Measurements from ENCODE around the gene GREB1. TPM values are rescaled to one million over a fixed set of nuclear protein-coding genes. Genes with fewer than 3 reads are reported as not detected.
"Not testable (repeated sequence)": the region's sequence is repeated elsewhere in the genome, so short reads cannot be mapped to it uniquely, and the experiment has no call there.

GREB1 gene
- total RNA-seq, 1 experiment from 2014 or later, result 14.7 TPM

- DNase-seq (ENCODE audit: low spot score), result no peak
- in situ Hi-C loops (cut with HindIII; ENCODE audit: low sequenced_read_pairs), result no loop called here
Measured at GRCh38 chr2:11647834-11648600, 114.2 kb downstream of the GREB1 start.

GRCh38 chr2:11649093-11649492 lies 115.2 kb downstream of the GREB1 start:
- in situ Hi-C loops (cut with HindIII; ENCODE audit: low sequenced_read_pairs), result no loop called here
- DNase-seq (ENCODE audit: low spot score), result no peak

- in situ Hi-C loops (cut with HindIII; ENCODE audit: low sequenced_read_pairs), result no loop called here
- no peak for DNase-seq (ENCODE audit: low spot score)
Measured at GRCh38 chr2:11651856-11652548, 118.2 kb downstream of the GREB1 start.

- in situ Hi-C loops (cut with HindIII; ENCODE audit: low sequenced_read_pairs), result no loop called here
- DNase-seq (ENCODE audit: low spot score), result peak; percentile 47
Measured at GRCh38 chr2:11652553-11652952, 118.7 kb downstream of the GREB1 start.

GRCh38 chr2:11655495-11655894 lies 121.7 kb downstream of the GREB1 start:
- in situ Hi-C loops (cut with HindIII; ENCODE audit: low sequenced_read_pairs), result no loop called here

GRCh38 chr2:11656252-11656651 lies 122.4 kb downstream of the GREB1 start:
- no peak for DNase-seq (ENCODE audit: low spot score)
- in situ Hi-C loops (cut with HindIII; ENCODE audit: low sequenced_read_pairs), result no loop called here

More at GRCh38 chr2:11655495-11655894, 121.7 kb downstream of the GREB1 start:
- DNase-seq (ENCODE audit: low spot score), result no peak

- DNase-seq (ENCODE audit: low spot score), result no peak
- in situ Hi-C loops (cut with HindIII; ENCODE audit: low sequenced_read_pairs), result no loop called here
Measured at GRCh38 chr2:11656671-11657101, 122.8 kb downstream of the GREB1 start.

GRCh38 chr2:11657195-11657594 lies 123.3 kb downstream of the GREB1 start:
- in situ Hi-C loops (cut with HindIII; ENCODE audit: low sequenced_read_pairs), result no loop called here
- no peak for DNase-seq (ENCODE audit: low spot score)

- in situ Hi-C loops (cut with HindIII; ENCODE audit: low sequenced_read_pairs), result no loop called here
- no peak for DNase-seq (ENCODE audit: low spot score)
Measured at GRCh38 chr2:11657646-11658045, 123.8 kb downstream of the GREB1 start.

GRCh38 chr2:11658208-11659114 lies 124.6 kb downstream of the GREB1 start:
- no peak for DNase-seq (ENCODE audit: low spot score)
- in situ Hi-C loops (cut with HindIII; ENCODE audit: low sequenced_read_pairs), result no loop called here

- in situ Hi-C loops (cut with HindIII; ENCODE audit: low sequenced_read_pairs), result no loop called here
- DNase-seq (ENCODE audit: low spot score), result no peak
Measured at GRCh38 chr2:11659115-11659475, 125.2 kb downstream of the GREB1 start.

- in situ Hi-C loops (cut with HindIII; ENCODE audit: low sequenced_read_pairs), result no loop called here
- DNase-seq (ENCODE audit: low spot score), result no peak
Measured at GRCh38 chr2:11659851-11660250, 126.0 kb downstream of the GREB1 start.

- in situ Hi-C loops (cut with HindIII; ENCODE audit: low sequenced_read_pairs); DNase-seq (ENCODE audit: low spot score): not testable (repeated sequence)
Measured at GRCh38 chr2:11660396-11660795, 126.6 kb downstream of the GREB1 start.

- DNase-seq (ENCODE audit: low spot score), result peak; percentile 41
- in situ Hi-C loops (cut with HindIII; ENCODE audit: low sequenced_read_pairs), result no loop called here
Measured at GRCh38 chr2:11661891-11662435, 128.1 kb downstream of the GREB1 start.

GRCh38 chr2:11662882-11663281 lies 129.0 kb downstream of the GREB1 start:
- in situ Hi-C loops (cut with HindIII; ENCODE audit: low sequenced_read_pairs), result no loop called here
- no peak for DNase-seq (ENCODE audit: low spot score)

- in situ Hi-C loops (cut with HindIII; ENCODE audit: low sequenced_read_pairs), result no loop called here
Measured at GRCh38 chr2:11663427-11663826, 129.6 kb downstream of the GREB1 start.

GRCh38 chr2:11665028-11665427 lies 131.2 kb downstream of the GREB1 start:
- in situ Hi-C loops (cut with HindIII; ENCODE audit: low sequenced_read_pairs), result no loop called here

More at GRCh38 chr2:11663427-11663826, 129.6 kb downstream of the GREB1 start:
- no peak for DNase-seq (ENCODE audit: low spot score)

GRCh38 chr2:11665510-11666362 lies 131.9 kb downstream of the GREB1 start:
- in situ Hi-C loops (cut with HindIII; ENCODE audit: low sequenced_read_pairs), result no loop called here
- no peak for DNase-seq (ENCODE audit: low spot score)

More at GRCh38 chr2:11665028-11665427, 131.2 kb downstream of the GREB1 start:
- DNase-seq (ENCODE audit: low spot score), result no peak

Measured in G401 (cell line).